Activated CD4-positive, alpha-beta T cell treated with anti-CD3 and anti-CD28 coated beads for 24 hours (primary cell): ENCODE data around the gene FES.
"Not testable (repeated sequence)": the region's sequence is repeated elsewhere in the genome, so short reads cannot be mapped to it uniquely, and the experiment has no call there.

Experiments used
- DNase-seq, 2 donors: peaks; one replicate each; pipeline ENCODE4 v3.0.0-alpha.2; 2020; ENCODE audit warnings: low read depth in 2 of 2

Gene FES

DNA sequence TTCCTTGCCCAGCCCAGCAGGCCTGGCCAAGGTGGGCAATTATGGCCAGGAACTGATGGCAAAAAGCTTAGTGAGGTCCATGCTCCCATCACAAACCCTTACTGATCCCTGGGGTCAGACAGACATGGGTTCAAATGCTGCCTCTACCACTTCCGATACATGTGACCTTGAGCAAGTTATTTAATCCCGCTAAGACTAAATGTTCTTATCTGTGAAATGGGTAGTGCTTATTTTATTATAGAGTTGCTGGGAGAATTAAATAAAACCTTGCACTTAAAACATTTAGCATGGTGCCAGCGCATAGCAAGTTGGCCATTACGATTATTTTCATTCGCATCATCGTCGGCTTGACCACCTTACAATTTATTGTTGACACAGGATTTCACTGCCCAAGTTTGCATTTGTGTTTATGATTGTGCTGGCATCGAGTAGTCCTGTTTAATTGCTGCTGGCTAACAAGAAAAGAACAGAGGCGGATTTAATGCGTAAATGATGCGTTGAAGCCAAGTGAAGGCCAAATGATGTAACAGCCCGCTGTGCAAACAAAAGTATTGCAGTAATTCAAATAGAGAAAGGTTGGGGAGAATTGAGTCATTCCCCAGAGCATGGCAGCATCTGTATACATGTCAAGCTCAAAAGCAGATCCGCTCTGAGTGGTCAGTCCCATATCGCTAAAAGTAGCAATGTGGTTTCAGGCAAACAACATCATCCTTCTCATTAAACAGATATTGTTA, 23.2 kb upstream of the FES start:
- no peak for DNase-seq

DNA sequence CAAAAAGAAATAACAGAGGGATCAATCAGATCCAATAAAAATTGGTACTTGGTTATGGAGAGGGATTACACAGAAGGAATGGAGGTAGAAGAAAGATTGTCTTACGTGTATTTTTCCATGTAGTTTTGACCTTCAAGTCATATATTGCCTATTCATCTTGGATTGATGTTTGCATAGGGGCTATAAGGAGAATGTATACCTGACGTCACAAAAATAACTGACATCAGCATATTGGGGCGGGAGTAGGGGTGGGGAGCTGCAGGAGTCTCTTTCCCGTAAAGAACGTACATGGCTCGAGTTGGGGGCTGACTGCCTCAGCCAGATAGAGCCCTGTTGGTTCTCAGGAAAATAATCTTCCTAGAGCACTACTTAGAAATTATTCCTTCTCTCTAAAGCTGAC, 21.8 kb upstream of the FES start:
- no peak for DNase-seq

GRCh38 chr15:90862964-90863778, 21.1 kb upstream of the FES start:
- DNase-seq: no peak

DNA sequence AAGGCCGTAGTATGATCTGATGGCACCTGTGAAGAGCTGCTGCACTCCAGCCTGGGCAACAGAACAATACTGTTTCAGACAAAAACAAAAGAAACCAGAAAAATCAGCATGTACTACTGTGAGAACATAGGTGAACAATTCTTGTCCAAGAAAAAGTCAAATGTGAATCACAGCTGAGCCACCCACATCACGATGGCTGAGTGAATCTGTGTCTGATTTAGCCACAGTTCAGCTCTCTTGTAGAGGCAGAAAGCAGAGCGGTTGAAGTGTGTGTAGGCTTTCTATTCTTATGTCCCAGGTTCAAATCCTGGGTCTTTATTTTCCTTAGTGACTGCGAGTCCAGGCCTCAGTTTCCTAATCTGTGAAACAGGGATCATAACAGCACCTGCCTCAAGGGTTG, 20.3 kb upstream of the FES start:
- no peak for DNase-seq

DNA sequence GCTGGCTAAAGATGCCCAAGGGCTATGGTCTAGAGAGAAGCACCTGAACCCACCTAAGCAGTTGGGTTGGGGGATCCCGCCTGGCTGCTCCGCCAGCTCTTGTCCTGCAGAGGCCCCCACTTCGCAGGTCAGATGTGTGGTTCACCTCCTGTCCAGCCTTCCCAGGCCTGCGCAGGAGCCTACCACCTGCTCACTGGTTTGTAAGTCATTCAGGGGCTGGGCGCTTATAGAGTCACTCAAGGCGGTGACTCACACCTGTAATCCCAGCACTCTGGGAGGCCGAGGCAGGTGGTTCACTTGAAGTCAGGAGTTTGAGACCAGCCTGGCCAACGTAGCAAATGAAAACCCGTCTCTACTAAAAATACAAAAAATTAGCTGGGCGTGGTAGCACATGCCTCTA, 19.8 kb upstream of the FES start:
- no peak for DNase-seq

GRCh38 chr15:90865702-90866101, 18.6 kb upstream of the FES start:
- DNase-seq: no peak

DNA sequence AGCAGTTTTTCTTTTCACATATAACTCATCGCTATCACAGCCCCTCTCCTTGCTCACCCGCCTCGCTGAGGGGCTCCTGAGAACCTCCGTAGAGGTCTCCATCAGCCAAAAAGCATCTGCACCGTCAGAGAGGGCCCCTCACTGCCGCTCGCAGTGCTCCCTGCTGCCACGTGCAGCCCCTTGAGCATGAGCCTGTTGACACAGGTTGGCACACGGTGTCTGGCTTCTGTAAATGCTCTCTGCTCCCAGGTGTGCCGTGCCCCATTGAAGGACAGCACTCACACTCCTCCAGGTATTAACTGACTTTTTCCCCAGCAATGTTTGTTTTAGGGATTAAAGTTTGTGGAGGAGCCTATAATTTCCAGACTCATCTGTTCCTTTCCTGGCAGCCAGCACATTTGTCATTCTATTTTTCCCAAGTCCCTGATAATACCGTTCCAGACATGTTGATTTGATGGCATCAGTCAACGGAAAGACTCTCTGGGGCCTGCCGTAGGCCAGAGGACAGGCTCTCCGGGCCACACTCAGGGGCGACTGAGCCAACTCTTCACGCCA, 18.1 kb upstream of the FES start:
- no peak for DNase-seq

GRCh38 chr15:90866800-90867199, 17.5 kb upstream of the FES start:
- no peak for DNase-seq

GRCh38 chr15:90868261-90868689, 16.0 kb upstream of the FES start, which contains the start of gene FURIN:
Gene FURIN, plus strand, starts transcription at chr15:90868588. Its CDS starts 7,153 bp downstream, at chr15:90875741.
- no peak for DNase-seq

GRCh38 chr15:90869140-90869541, 15.2 kb upstream of the FES start:
- DNase-seq: no peak

DNA sequence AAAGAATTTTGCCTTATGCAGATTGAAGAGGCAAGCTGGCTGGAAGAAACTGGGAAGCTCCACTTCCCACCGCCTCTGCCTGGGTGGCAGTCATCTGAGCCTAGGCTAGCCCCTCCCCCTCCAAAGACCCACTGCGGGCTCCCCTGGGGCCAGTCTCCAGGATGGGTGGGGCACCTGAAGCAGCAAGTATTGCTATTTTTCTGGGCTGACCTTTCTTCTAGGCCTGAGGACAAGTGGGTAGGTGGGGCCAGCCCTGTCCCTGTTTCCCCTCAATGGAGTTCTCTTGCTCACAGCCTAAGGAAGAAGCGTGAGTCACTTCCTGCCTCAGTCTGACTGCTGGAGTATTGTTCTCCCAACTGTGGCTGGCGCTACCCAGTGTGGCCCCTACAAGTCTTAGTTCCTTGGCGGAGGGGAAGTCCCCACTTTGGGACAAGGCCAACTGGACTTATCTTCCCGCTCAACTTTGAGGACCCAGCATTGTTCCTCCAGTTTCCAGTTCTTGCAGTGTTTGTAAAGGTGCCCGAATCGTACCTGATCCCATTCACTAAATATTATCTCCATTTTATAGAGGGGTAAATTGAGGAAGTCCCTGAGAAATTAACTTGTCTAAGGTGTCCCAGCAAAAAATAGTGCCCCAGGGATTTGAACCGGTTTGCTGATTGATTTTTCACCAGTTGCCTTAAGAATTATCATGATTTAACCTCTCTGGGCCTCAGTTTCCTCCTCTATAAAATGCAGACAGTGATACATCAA, 14.5 kb upstream of the FES start:
- DNase-seq: peak in 1 of 2 donors; percentile 54

DNA sequence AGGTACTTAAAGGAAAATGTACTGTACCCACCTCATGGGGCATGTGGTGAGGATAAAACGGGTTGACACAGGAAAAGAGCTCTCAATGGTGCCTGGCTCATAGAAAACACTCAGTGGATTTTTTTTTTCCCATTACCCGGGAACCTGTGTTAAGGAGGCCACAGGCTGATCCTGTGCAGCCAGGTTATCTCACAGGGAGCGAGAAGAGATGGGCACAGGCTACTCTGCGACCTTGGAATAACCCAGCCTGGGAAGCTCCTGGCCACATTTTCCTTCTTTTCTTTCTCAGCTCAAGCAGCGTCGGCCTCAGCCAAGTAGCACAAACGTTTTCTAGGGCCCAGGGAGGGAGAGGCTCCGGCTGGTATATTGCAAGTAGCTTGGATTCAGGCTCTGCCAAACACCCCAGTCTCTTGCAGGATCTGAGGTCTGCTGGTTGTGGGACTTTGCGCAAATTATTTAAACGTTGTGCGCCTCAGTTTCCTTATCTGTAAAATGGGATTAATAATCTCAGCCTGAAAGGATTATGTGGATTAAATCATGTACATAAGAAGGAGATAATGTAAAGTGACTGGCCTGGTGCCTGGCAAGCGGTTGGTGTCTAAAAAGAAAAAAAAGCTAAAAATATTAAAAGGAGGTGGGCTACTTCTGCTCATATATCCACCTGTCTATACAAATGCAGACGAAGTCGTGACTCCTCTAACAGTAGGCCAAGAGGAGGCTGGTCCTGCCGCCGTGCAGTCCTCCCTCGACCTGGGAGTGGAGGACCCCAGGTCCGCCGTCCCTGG, 13.8 kb upstream of the FES start:
- DNase-seq: no peak

GRCh38 chr15:90871139-90871715, 13.1 kb upstream of the FES start:
- no peak for DNase-seq

GRCh38 chr15:90871716-90872485, 12.4 kb upstream of the FES start:
- DNase-seq: no peak

DNA sequence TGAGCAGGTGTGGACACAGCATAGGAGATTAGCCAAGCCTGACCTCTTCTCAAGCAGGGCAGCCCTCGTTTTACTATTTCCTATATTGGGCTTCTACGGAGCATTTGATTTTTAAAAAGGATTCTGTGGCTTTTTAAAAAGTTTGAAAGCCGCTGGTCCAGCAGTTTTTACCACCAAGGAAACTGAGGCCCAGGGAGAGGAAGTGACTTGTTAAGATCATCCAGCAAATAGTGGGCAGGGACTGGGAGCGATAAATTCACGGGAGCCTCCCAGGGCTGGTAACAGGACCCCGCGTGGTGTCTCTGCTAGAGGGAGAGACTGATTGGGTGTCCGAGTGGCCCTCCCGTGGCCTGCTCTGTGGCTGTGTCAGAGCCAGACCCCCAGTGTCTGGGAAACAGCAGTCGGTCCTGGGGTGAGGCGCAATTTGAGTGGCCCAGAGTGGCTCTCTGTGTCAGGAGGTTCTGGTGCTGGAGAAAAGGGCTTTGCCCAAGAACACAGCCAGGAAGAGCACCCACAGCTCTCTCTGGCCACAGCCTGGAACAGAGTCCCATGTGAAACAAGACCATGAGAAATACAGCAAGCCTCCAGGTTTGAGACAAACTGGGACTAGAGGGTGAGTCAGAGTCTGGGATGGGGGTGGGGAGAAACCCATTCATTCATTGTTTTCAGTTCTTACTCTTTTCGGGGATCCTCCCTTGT, 11.7 kb upstream of the FES start:
- DNase-seq: peak in 1 of 2 donors; percentile 48

GRCh38 chr15:90873488-90873997, 10.8 kb upstream of the FES start:
- DNase-seq: no peak

GRCh38 chr15:90873998-90874605, 10.2 kb upstream of the FES start:
- no peak for DNase-seq

GRCh38 chr15:90874986-90875385, 9.3 kb upstream of the FES start:
- not testable (repeated sequence) for DNase-seq

DNA sequence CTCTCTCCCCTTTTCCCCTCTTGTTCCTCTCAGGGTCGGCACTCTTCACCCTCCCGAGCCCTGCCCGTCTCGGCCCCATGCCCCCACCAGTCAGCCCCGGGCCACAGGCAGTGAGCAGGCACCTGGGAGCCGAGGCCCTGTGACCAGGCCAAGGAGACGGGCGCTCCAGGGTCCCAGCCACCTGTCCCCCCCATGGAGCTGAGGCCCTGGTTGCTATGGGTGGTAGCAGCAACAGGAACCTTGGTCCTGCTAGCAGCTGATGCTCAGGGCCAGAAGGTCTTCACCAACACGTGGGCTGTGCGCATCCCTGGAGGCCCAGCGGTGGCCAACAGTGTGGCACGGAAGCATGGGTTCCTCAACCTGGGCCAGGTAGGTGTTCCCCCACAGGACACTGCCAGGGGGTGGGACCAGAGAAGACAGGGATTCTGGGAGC, 8.7 kb upstream of the FES start:
- no peak for DNase-seq
